Muscle of arm (tissue), 12 donors: ENCODE results near the gene C2CD2. TPM values are rescaled to one million over a fixed set of nuclear protein-coding genes. Genes with fewer than 3 reads are reported as not detected.

Experiments used
- DNase-seq: peaks from one replicate; pipeline ENCODE4 v3.0.0-alpha.2; 2013
- polyA plus RNA-seq, 12 donors: library from polyadenylated mRNA; unstranded; fragments of 120-200 nt; gene quantifications; one replicate each; pipeline ENCODE4 v1.2.1, GENCODE V29; 2013; ENCODE audit not compliant: insufficient read length in 12 of 12

C2CD2 gene
- polyA plus RNA-seq, 12 donors = 5.9 to 16.9 (median 9.1) TPM; not detected in 1

- no peak for DNase-seq
These were observed 106.6 kb downstream of the C2CD2 start for GRCh38 chr21:41847066-41847804.

GRCh38 chr21:41846536-41846935 lies 107.3 kb downstream of the C2CD2 start:
- DNase-seq = no peak

GRCh38 chr21:41846033-41846317 lies 107.8 kb downstream of the C2CD2 start:
- DNase-seq = no peak

GRCh38 chr21:41845310-41846032 lies 108.3 kb downstream of the C2CD2 start:
- DNase-seq = no peak

GRCh38 chr21:41843584-41843983 lies 110.2 kb downstream of the C2CD2 start:
- no peak for DNase-seq

GRCh38 chr21:41840880-41841279 lies 112.9 kb downstream of the C2CD2 start:
- DNase-seq = no peak

GRCh38 chr21:41839387-41840000 lies 114.3 kb downstream of the C2CD2 start:
- DNase-seq = no peak

GRCh38 chr21:41837756-41838297 lies 116.0 kb downstream of the C2CD2 start:
- no peak for DNase-seq

- no peak for DNase-seq
These were observed 117.4 kb downstream of the C2CD2 start for GRCh38 chr21:41836166-41837015.

GRCh38 chr21:41835711-41836154 lies 118.1 kb downstream of the C2CD2 start:
- DNase-seq = no peak

Other genes starting within 250 kb of the C2CD2 start
- 1 to 10 TPM in 3 of 12 donors, under 1 TPM in 7, not detected in 2; 0.23 to 7.6 (median 0.35) TPM for gene RIPK4, start 187.0 kb downstream of the C2CD2 start, polyA plus RNA-seq
- 1 to 10 TPM in 11 of 12 donors, not detected in 1; 3.7 to 5.8 (median 4.5) TPM for gene PRDM15, start 74.7 kb downstream of the C2CD2 start, polyA plus RNA-seq
- 10 to 100 TPM in 1 of 12 donors, 1 to 10 TPM in 10, not detected in 1; 4.5 to 10.4 (median 6.6) TPM for gene ZBTB21, start 56.3 kb upstream of the C2CD2 start, polyA plus RNA-seq
- under 1 TPM in 1 of 12 donors, not detected in 11; 0.12 TPM for gene UMODL1, start 117.3 kb upstream of the C2CD2 start, polyA plus RNA-seq